AG04450 (cell line): ENCODE measurements around the gene RAB14. TPM values are rescaled to one million over a fixed set of nuclear protein-coding genes. Genes with fewer than 3 reads are reported as not detected.

Source experiments
- CTCF ChIA-PET: fragments of 300-600, 350-600 bp; formaldehyde crosslinking; extraction: SDS; loops from one replicate; lab custom pipeline; 2022; ENCODE audit warnings: antibody characterized with exemption, inconsistent platforms; lab: Charles Lee
- POLR2A ChIA-PET: fragments of 350-600 bp; formaldehyde crosslinking; extraction: SDS; loops from one replicate; lab custom pipeline; 2021; ENCODE audit warnings: antibody characterized with exemption, inconsistent platforms; lab: Yijun Ruan, JAX
- DNase-seq: peaks from one replicate; pipeline ENCODE4 v3.0.0-alpha.2; 2011; ENCODE audit warnings: low read depth, low spot score
- H3K27ac ChIP-seq: one replicate; pipeline ENCODE4 v1.5.1; 2012; ENCODE audit warnings: low read depth, low read length, control low read depth
- H3K27me3 ChIP-seq: one replicate; pipeline ENCODE4 v1.6.0; 2012; ENCODE audit warnings: low read length; ENCODE audit not compliant: control insufficient read depth, insufficient read depth
- H3K4me3 ChIP-seq: 2 replicates; pipeline ENCODE4 v1.5.1; 2011; ENCODE audit warnings: mild to moderate bottlenecking, low read depth, low read length, control low read depth
- H3K9me3 ChIP-seq: 2 replicates; pipeline ENCODE4 v1.5.1; 2012; ENCODE audit warnings: low read length; ENCODE audit not compliant: control insufficient read depth, insufficient read depth
- CTCF ChIP-seq: IDR thresholded peaks from 2 replicates; pipeline ENCODE4 v1.5.1; 2011; ENCODE audit warnings: low read depth, low read length, control low read depth, inconsistent platforms
- polyA plus RNA-seq: library from polyadenylated mRNA; depleted of rRNA; stranded (reverse); fragments of >200 nt; gene quantifications from 2 replicates; pipeline ENCODE4 v1.2.3, GENCODE V29; 2011

RAB14 gene
- polyA plus RNA-seq, 1 experiment, result 40.3 TPM

GRCh38 chr9:121235512-121235911 lies 33.8 kb upstream of the RAB14 start:
- ChIA-PET POLR2A (interaction anchor here (0.6 kb wide), 1 partner anchor 667 kb away, joined by 3 read pairs; no protein-coding TSS in a partner anchor), CTCF (interaction anchor here (1.2 to 2.9 kb wide), 4 partner anchors 12 to 85 kb away, joined by 4 to 13 read pairs (median 8); partner anchors contain the start of gene GSN)
- no peak overlapping the region for H3K4me3 ChIP-seq
- no peaks in the 10 kb centered on the region for H3K9me3 ChIP-seq
- no peak overlapping the region for H3K27ac ChIP-seq
- no peaks in the 10 kb centered on the region for H3K27me3 ChIP-seq
- TF ChIP-seq CTCF, result no peak
- DNase-seq, result no peak

DNA sequence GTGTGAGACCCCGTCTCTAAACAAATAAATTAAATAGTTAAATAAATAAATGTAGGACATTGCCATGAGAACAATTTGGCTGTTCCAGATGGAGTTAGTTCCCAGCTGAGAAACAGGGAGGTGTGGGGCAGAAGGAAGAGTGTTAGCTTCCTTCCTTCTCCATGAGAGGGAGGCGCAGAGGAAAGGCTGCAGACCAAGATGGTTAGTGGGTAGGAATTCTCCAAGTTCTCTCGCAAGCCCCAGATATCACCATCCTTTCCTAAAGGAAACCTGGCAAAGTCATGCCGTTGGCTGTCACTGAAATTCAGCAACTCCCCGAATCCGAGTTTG lies 33.1 kb upstream of the RAB14 start:
- no peaks in the 10 kb centered on the region for H3K9me3 ChIP-seq
- H3K27me3 ChIP-seq, result no peaks in the 10 kb centered on the region
- TF ChIP-seq CTCF, result no peak
- POLR2A ChIA-PET, result interaction anchor here (0.6 kb wide), 2 partner anchors 16 to 667 kb away, joined by 3 to 4 read pairs; no protein-coding TSS in a partner anchor
- H3K27ac ChIP-seq, result peak overlapping the region; percentile 85
- DNase-seq, result no peak
- CTCF ChIA-PET, result interaction anchor here (1.1 to 2.9 kb wide), 5 partner anchors 12 to 85 kb away, joined by 4 to 13 read pairs (median 5); partner anchors contain the start of gene GSN
- H3K4me3 ChIP-seq, result no peak overlapping the region

DNA sequence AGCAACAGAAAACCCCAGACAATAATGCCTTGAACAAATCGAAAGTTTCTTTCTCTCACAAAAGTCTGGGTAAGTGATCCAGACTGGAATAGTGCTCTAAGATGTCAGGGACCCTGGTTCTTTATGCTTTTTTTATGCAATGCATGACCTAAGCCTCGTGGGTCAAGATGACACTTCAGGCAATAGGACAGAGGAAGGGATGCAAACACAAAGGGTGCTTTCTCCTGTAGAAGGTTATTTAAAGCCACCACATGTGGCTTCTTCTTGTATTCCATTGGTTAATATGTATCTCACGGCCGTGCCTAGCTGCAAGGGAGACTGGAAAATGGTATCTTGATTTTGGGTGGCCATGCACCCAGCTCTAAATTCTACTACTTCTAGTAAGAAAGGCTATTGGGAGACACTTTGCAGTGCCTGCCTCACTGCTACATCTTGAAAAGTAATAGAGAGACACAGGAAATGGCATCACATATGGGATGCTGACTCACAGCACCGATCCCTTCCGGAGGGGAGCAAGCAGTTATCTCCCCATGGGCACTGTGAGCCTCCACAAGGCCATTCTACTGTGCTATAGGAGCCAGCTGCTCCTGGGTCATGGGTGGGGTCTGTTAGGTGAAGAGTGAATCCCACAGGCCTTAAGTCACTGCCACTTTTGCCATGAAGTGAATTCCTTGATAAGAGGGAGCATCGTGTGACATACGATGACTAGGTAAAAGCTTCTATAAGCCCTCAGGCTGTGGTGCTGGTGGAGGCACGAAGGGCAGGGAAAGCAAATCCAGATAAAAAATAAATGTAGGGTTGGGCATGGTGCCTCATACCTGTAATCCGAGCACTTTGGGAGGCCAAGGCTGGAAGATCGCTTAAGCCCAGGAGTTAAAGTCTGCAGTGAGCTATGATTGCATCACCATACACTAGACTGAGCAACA lies 32.5 kb upstream of the RAB14 start:
- CTCF ChIA-PET, result interaction anchor here (1.1 to 2.9 kb wide), 5 partner anchors 11 to 86 kb away, joined by 3 to 13 read pairs (median 4); partner anchors contain the start of gene GSN
- POLR2A ChIA-PET, result interaction anchor here (0.6 kb wide), 1 partner anchor 16 kb away, joined by 4 read pairs; no protein-coding TSS in a partner anchor

GRCh38 chr9:121232251-121232650 lies 30.6 kb upstream of the RAB14 start:
- POLR2A ChIA-PET, result no interaction called here
- no peak overlapping the region for H3K27ac ChIP-seq

More for the DNA sequence above, 32.5 kb upstream of the RAB14 start:
- H3K4me3 ChIP-seq, result no peak overlapping the region
- no peaks in the 10 kb centered on the region for H3K9me3 ChIP-seq
- TF ChIP-seq CTCF, result no peak
- no peak for DNase-seq
- H3K27me3 ChIP-seq, result no peaks in the 10 kb centered on the region
- H3K27ac ChIP-seq, result peak overlapping the region; percentile 85

More at GRCh38 chr9:121232251-121232650, 30.6 kb upstream of the RAB14 start:
- TF ChIP-seq CTCF, result no peak
- CTCF ChIA-PET, result interaction anchor here (1.6 to 2.0 kb wide), 2 partner anchors 10 to 88 kb away, joined by 6 to 7 read pairs; no protein-coding TSS in a partner anchor
- Histone ChIP-seq H3K4me3 (no peak overlapping the region), H3K27me3 (no peaks in the 10 kb centered on the region), H3K9me3 (no peaks in the 10 kb centered on the region)
- no peak for DNase-seq
